Breast epithelium (tissue), 3 donors: ENCODE measurements around the gene RNASEH2C.

Experiments
- POLR2A ChIP-seq: fragments of 450-650 bp; IDR thresholded peaks from one replicate; pipeline ENCODE4 v1.6.1; 2016; ENCODE audit warnings: antibody characterized with exemption, mild to moderate bottlenecking, moderate library complexity
- POLR2AphosphoS5 ChIP-seq, 3 donors: sonication (generic); formaldehyde crosslinking; IDR thresholded peaks; one replicate each; pipeline ENCODE4 v1.6.1; 2017; ENCODE audit warnings: antibody characterized with exemption in 3 of 3
- TF ChIP-seq, protein P1 (sequence below), 3 donors: fragments of 450-650 bp; IDR thresholded peaks; one replicate each; pipeline ENCODE4 v1.5.1; 2016 to 2017; ENCODE audit warnings: antibody characterized with exemption in 3 of 3, mild to moderate bottlenecking in 3 of 3, moderate library complexity in 3 of 3

DNA sequence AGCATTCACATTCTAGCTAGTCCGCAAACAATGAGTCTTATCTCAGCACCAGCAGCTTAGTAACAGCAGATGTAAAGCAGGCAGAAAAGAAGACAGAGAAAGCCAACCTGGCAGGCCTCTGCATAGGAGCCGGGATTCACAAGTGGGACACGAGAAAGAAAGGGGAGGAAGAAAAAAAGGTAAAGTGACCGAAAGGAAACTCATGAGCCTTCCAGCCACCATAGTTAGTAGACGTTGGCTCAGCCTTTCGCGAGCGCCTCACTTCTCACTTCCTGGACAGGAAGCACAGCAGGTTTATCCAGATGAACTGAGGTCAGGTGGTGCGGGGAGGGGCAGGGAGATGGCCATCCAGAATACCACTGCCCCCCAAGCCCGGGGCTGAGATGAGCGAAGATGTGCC is 28.2 kb downstream of the RNASEH2C start:
- TF ChIP-seq, protein P1, sequence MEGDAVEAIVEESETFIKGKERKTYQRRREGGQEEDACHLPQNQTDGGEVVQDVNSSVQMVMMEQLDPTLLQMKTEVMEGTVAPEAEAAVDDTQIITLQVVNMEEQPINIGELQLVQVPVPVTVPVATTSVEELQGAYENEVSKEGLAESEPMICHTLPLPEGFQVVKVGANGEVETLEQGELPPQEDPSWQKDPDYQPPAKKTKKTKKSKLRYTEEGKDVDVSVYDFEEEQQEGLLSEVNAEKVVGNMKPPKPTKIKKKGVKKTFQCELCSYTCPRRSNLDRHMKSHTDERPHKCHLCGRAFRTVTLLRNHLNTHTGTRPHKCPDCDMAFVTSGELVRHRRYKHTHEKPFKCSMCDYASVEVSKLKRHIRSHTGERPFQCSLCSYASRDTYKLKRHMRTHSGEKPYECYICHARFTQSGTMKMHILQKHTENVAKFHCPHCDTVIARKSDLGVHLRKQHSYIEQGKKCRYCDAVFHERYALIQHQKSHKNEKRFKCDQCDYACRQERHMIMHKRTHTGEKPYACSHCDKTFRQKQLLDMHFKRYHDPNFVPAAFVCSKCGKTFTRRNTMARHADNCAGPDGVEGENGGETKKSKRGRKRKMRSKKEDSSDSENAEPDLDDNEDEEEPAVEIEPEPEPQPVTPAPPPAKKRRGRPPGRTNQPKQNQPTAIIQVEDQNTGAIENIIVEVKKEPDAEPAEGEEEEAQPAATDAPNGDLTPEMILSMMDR (IDR thresholded peaks at IDR 0.05): no peak
- TF ChIP-seq POLR2A (no peak), POLR2AphosphoS5 (IDR thresholded peaks at IDR 0.05) (peak in 1 of 3 donors; percentile 52)
